K562 (cell line): Measurements from ENCODE around the gene MTA1. TPM values are rescaled to one million over a fixed set of nuclear protein-coding genes. Genes with fewer than 3 reads are reported as not detected.

Source experiments
- ARID3B ChIP-seq: fragments of 250-450 bp; sonication (Bioruptor Pico); IDR thresholded peaks from 2 replicates; pipeline ENCODE4 v1.4.0; 2020; ENCODE audit warnings: borderline replicate concordance
- CBFA2T3 ChIP-seq: fragments of 450-650 bp; IDR thresholded peaks from 2 replicates; pipeline ENCODE4 v1.6.1; 2017
- CCAR2 ChIP-seq: fragments of 200-400 bp; formaldehyde crosslinking; IDR thresholded peaks from 2 replicates; pipeline ENCODE4 v1.6.1; 2017; ENCODE audit warnings: mild to moderate bottlenecking, low read depth, low read length
- CXXC5 ChIP-seq: fragments of 250-450 bp; sonication (Bioruptor Pico); IDR thresholded peaks from 2 replicates; pipeline ENCODE4 v1.8.0; 2022; ENCODE audit warnings: inconsistent platforms, mild to moderate bottlenecking, moderate library complexity
- KAT7 ChIP-seq: sonication (generic); formaldehyde crosslinking; IDR thresholded peaks from 2 replicates; pipeline ENCODE4 v1.8.0; 2022; ENCODE audit warnings: missing genetic modification reagents, mild to moderate bottlenecking, borderline replicate concordance
- MITF ChIP-seq: IDR thresholded peaks from 2 replicates; pipeline ENCODE4 v1.6.1; 2014; ENCODE audit warnings: antibody characterized with exemption
- MTA2 ChIP-seq: fragments of 450-650 bp; IDR thresholded peaks from 2 replicates; pipeline ENCODE4 v1.6.1; 2016; ENCODE audit warnings: low read depth
- NFE2L1 ChIP-seq: fragments of 450-650 bp; IDR thresholded peaks from 2 replicates; pipeline ENCODE4 v1.6.1; 2016; ENCODE audit warnings: missing genetic modification characterization, low read depth, mild to moderate bottlenecking, missing compliant biosample characterization, moderate library complexity, borderline replicate concordance
- PHF21A ChIP-seq: fragments of 450-650 bp; IDR thresholded peaks from 2 replicates; pipeline ENCODE4 v1.6.1; 2017; ENCODE audit warnings: low read depth, borderline replicate concordance
- RNF2 ChIP-seq: sonication (generic); IDR thresholded peaks from 2 replicates; pipeline ENCODE4 v1.6.1; 2016
- SAP30 ChIP-seq: fragments of 200-600 bp; sonication (generic); IDR thresholded peaks from 2 replicates; pipeline ENCODE4 v1.6.1; 2012; ENCODE audit warnings: borderline replicate concordance, low read depth, mild to moderate bottlenecking, moderate library complexity, low read length, control low read depth, inconsistent platforms; ENCODE audit not compliant: insufficient read depth, poor library complexity, severe bottlenecking
- SETDB1 ChIP-seq: IDR thresholded peaks from one replicate; pipeline ENCODE4 v1.6.1; 2012; ENCODE audit warnings: low read length, control low read depth, inconsistent platforms
- SIN3A ChIP-seq, 2 experiments: fragments of 150-350 bp in 1 of 2; IDR thresholded peaks; 2 replicates each; pipeline ENCODE4 v1.6.1; 2011 to 2016; ENCODE audit warnings: borderline replicate concordance in 2 of 2, low read depth in 2 of 2, low read length in 2 of 2, mild to moderate bottlenecking in 2 of 2, moderate library complexity in 2 of 2; ENCODE audit not compliant: control insufficient read depth in 1 of 2
- SMAD1 ChIP-seq: fragments of 150-350 bp; IDR thresholded peaks from 2 replicates; pipeline ENCODE4 v1.6.1; 2014; ENCODE audit warnings: low read length, low read depth; ENCODE audit not compliant: partially characterized antibody
- SMAD4 ChIP-seq: fragments of 250-450 bp; sonication (Bioruptor Pico); conservative IDR thresholded peaks from 2 replicates; pipeline ENCODE4 v1.8.0; 2021; ENCODE audit warnings: inconsistent platforms, mild to moderate bottlenecking, moderate library complexity
- SMARCA5 ChIP-seq: fragments of 450-650 bp; IDR thresholded peaks from 2 replicates; pipeline ENCODE4 v1.6.1; 2016
- SMARCB1 ChIP-seq: IDR thresholded peaks from 2 replicates; pipeline ENCODE4 v1.6.1; 2011; ENCODE audit warnings: improper control_type of control experiment, low read depth; ENCODE audit not compliant: insufficient read length
- ZBTB1 ChIP-seq: sonication (generic); formaldehyde crosslinking; IDR thresholded peaks from 2 replicates; pipeline ENCODE4 v1.8.1; 2023; ENCODE audit warnings: missing genetic modification reagents, low read depth, mild to moderate bottlenecking, borderline replicate concordance
- ZBTB9 ChIP-seq: fragments of 450-650 bp; formaldehyde crosslinking; IDR thresholded peaks from 2 replicates; pipeline ENCODE4 v1.4.0; 2020; ENCODE audit warnings: mild to moderate bottlenecking, moderate library complexity
- ZNF143 ChIP-seq: sonication (generic); formaldehyde crosslinking; IDR thresholded peaks from 2 replicates; pipeline ENCODE4 v1.9.0; 2022; ENCODE audit warnings: mild to moderate bottlenecking, missing genetic modification reagents
- ZNF77 ChIP-seq: fragments of 250-450 bp; sonication (Bioruptor Pico); IDR thresholded peaks from 2 replicates; pipeline ENCODE4 v1.5.0; 2020
- ZSCAN29 ChIP-seq: fragments of 450-650 bp; IDR thresholded peaks from 2 replicates; pipeline ENCODE4 v1.6.1; 2017
- polyA plus RNA-seq, 8 experiments: library from polyadenylated mRNA; depleted of rRNA in 4 of 8; stranded (reverse) in 5 of 8; unstranded in 3 of 8; fragments of >200 nt; fragmentation: Nextera tagmentation in 2 of 8; fragmentation: Illumina TruSeq in 1 of 8; extraction: Ambion mirVana in 2 of 8; extraction: Trizol in 1 of 8; gene quantifications; 2 replicates each; pipeline versions ENCODE4 v1.2.1 to v1.2.3, GENCODE V29; 2011 to 2014; ENCODE audit warnings: inconsistent platforms in 1 of 8, missing spikeins in 1 of 8
- total RNA-seq, 7 experiments: library from RNA; depleted of rRNA in 6 of 7; stranded (reverse); fragments of >200 nt in 6 of 7; fragmentation: Illumina TruSeq in 2 of 7; extraction: Trizol in 2 of 7; gene quantifications; 2 replicates each; pipeline versions ENCODE4 v1.2.1 to v1.2.3, GENCODE V29; 2011 to 2021; ENCODE audit warnings: low replicate concordance in 1 of 7
- TF ChIP-seq, protein P1 (sequence below): fragments of 250-450 bp; sonication (Bioruptor Pico); IDR thresholded peaks from 2 replicates; pipeline ENCODE4 v1.4.0; 2020

MTA1 gene
- total and polyA plus RNA-seq, 9 of the 15 experiments (the other 6 are each of a cell fraction or from before 2014, with no cell fraction given) = 0.13 to 118 (median 32.3) TPM

- TF ChIP-seq ZBTB1 (CRISPR knock-in tag) = no peak
- TF ChIP-seq ARID3B (CRISPR knock-in tag) = no peak
- no peak for TF ChIP-seq PHF21A
- peak; percentile 59 for TF ChIP-seq SMAD1
- TF ChIP-seq CXXC5 = no peak
- no peak for TF ChIP-seq MTA2
- TF ChIP-seq ZNF143 (CRISPR knock-in tag) = no peak
- TF ChIP-seq SAP30 = no peak
- no peak for TF ChIP-seq CCAR2
- no peak for TF ChIP-seq ZNF77 (CRISPR knock-in tag)
- no peak for TF ChIP-seq SETDB1
- no peak for TF ChIP-seq ZSCAN29
- no peak for TF ChIP-seq SMARCB1
- TF ChIP-seq SMARCA5 = no peak
- TF ChIP-seq ZBTB9 (CRISPR knock-in tag) = no peak
- TF ChIP-seq KAT7 (CRISPR knock-in tag) = no peak
- no peak for TF ChIP-seq NFE2L1
- TF ChIP-seq, protein P1, sequence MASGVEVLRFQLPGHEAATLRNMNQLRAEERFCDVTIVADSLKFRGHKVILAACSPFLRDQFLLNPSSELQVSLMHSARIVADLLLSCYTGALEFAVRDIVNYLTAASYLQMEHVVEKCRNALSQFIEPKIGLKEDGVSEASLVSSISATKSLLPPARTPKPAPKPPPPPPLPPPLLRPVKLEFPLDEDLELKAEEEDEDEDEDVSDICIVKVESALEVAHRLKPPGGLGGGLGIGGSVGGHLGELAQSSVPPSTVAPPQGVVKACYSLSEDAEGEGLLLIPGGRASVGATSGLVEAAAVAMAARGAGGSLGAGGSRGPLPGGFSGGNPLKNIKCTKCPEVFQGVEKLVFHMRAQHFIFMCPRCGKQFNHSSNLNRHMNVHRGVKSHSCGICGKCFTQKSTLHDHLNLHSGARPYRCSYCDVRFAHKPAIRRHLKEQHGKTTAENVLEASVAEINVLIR (CRISPR knock-in tag) = no peak
- TF ChIP-seq MITF = no peak
- 0 out of 2 replicates have a peak, but pooled peaks have one; percentile 31 for TF ChIP-seq SMAD4
- no peak for TF ChIP-seq SIN3A (IDR thresholded peaks at IDR 0.05; ENCODE audit: borderline replicate concordance in 2 of 2, control insufficient read depth in 1 of 2, low read depth in 2 of 2, low read length in 2 of 2)
- TF ChIP-seq CBFA2T3 = no peak
- TF ChIP-seq RNF2 = no peak
Observed at GRCh38 chr14:105481886-105482457, 62.3 kb downstream of the MTA1 start (continued).
